Stomach (tissue), 9 donors: ENCODE results near the gene BANP. TPM values are rescaled to one million over a fixed set of nuclear protein-coding genes. Genes with fewer than 3 reads are reported as not detected.
"Not testable (repeated sequence)": the region's sequence is repeated elsewhere in the genome, so short reads cannot be mapped to it uniquely, and the experiment has no call there.

Source experiments
- DNase-seq, 2 donors: peaks; one replicate each; pipeline versions ENCODE4 v3.0.0 to v3.0.0-alpha.2; 2013 to 2019
- H3K27ac ChIP-seq, 5 donors: fragments of 200-600 bp in 4 of 5; sonication (generic) in 4 of 5; one replicate each; pipeline ENCODE4 v1.5.1; 2013 to 2019; ENCODE audit warnings: mild to moderate bottlenecking in 1 of 5, moderate library complexity in 1 of 5
- H3K27me3 ChIP-seq, 3 donors: fragments of 200-600 bp; sonication (generic); one replicate each; pipeline ENCODE4 v1.5.1; 2017 to 2019; ENCODE audit warnings: mixed run types in 1 of 3
- H3K36me3 ChIP-seq, 4 donors: fragments of 200-600 bp; sonication (generic); 1 replicate in 3 of 4; 2 replicates in 1 of 4; pipeline ENCODE4 v1.5.1; 2016 to 2019
- H3K4me1 ChIP-seq, 4 donors: fragments of 200-600 bp; sonication (generic); one replicate each; pipeline ENCODE4 v1.5.1; 2016 to 2019
- H3K4me3 ChIP-seq, 4 donors: fragments of 200-600 bp; sonication (generic) in 3 of 4; one replicate each; pipeline ENCODE4 v1.5.1; 2016 to 2019; ENCODE audit warnings: mild to moderate bottlenecking in 1 of 4
- H3K9me3 ChIP-seq, 4 donors: fragments of 200-600 bp; sonication (generic); one replicate each; pipeline ENCODE4 v1.5.1; 2016 to 2019
- EP300 ChIP-seq: sonication (generic); formaldehyde crosslinking; IDR thresholded peaks from one replicate; pipeline ENCODE4 v1.6.1; 2017; ENCODE audit warnings: antibody characterized with exemption
- POLR2A ChIP-seq, 4 donors: fragments of 450-650 bp; IDR thresholded peaks; one replicate each; pipeline ENCODE4 v1.6.1; 2016; ENCODE audit warnings: antibody characterized with exemption in 4 of 4, control low read depth in 2 of 4, mild to moderate bottlenecking in 1 of 4, moderate library complexity in 1 of 4
- POLR2AphosphoS5 ChIP-seq, 3 donors: sonication (generic); formaldehyde crosslinking; IDR thresholded peaks; one replicate each; pipeline ENCODE4 v1.6.1; 2016; ENCODE audit warnings: antibody characterized with exemption in 3 of 3
- WGBS, 5 donors: extraction: QIAGEN DNeasy Blood & Tissue Kit in 3 of 5; methylation state at CpG; one replicate each; pipeline versions ENCODE4 v1.1.5 to v1.1.7; 2013 to 2018; 5-methylcytosine and 5-hydroxymethylcytosine counted together
- intact Hi-C: fragments of 100-400 bp; cut with DNase I; formaldehyde crosslinking; loops from one replicate; pipeline ENCODE4 v1.15.1; 2023; ENCODE audit warnings: low total_unique reads
- polyA plus RNA-seq, 3 donors: library from polyadenylated mRNA; stranded (reverse); fragments of 200-250 nt; gene quantifications; one replicate each; pipeline ENCODE4 v1.2.3, GENCODE V29; 2013
- total RNA-seq, 5 donors: library from RNA; depleted of rRNA; stranded (reverse); fragments of >200 nt; gene quantifications; one replicate each; pipeline versions ENCODE4 v1.1.0 to v1.2.3, GENCODE V29; 2014 to 2016
- donor health status: healthy with polysubstance abuse.
- donor health status: Bipolar disorder and iron deficiency.
- donor health status: healthy.

Gene BANP
- total and polyA plus RNA-seq, 8 donors, result 6.0 to 144 (median 18.3) TPM

- H3K9me3 ChIP-seq, result peaks cover 0 to 26% (median 21%) of the 10 kb centered on the region in 4 donors
- H3K27me3 ChIP-seq, result peaks cover 0 to 38% (median 0%) of the 10 kb centered on the region in 3 donors
- 75 to 89% (median 88%) methylated on average over 15 to 17 of the region's 17 CpGs for whole genome bisulfite sequencing, 5 donors
- H3K4me1 ChIP-seq, intact Hi-C loops, H3K4me3 ChIP-seq, H3K27ac ChIP-seq, DNase-seq, H3K36me3 ChIP-seq: not testable (repeated sequence)
These were observed 143.0 kb downstream of the BANP start for GRCh38 chr16:88094253-88094575.

DNA sequence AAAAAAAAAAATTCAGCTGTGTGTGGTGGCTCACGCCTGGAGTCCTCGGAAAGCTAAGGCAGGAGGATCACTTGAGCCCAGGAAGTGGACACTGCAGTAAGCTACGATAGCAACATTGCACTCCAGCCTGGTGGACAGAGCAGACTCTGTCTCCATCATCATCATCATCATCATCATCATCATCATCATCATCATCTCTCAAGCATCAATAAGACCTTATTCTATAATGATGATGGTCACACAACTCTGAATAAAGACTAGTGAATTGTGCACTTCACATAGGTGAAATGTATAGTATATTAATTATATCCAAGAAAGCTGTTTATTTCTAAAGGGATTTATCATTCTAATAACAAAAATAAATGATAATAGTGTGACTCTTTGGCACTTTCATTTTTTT is 143.7 kb downstream of the BANP start:
- intact Hi-C loops, H3K27ac ChIP-seq, H3K4me3 ChIP-seq, H3K36me3 ChIP-seq, H3K4me1 ChIP-seq, DNase-seq: not testable (repeated sequence)
- Histone ChIP-seq H3K9me3 (peaks cover 0 to 26% (median 21%) of the 10 kb centered on the region in 4 donors), H3K27me3 (peaks cover 0 to 45% (median 3%) of the 10 kb centered on the region in 3 donors)
- WGBS, 5 donors, result 87 to 97% (median 91%) methylated on average over 3 of the region's 3 CpGs

DNA sequence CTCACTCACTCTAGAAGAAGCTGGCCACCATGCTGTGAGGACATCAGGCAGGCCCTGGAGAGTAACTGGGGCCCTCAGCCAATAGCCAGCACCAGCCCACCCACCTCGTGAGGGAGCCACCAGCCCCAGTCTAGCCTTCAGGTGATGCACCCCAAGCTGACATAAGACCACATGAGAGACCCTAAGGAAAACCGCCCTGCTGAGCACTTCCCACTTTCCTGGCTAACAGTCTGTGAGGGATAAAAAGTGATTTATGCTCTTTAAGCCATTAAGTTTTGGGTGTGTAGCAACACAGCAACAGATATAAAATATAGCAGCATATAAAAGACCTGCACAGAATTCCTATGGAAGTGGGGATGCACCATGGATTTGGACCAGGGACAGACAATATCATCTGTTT is 145.4 kb downstream of the BANP start:
- H3K36me3 ChIP-seq, H3K4me3 ChIP-seq, DNase-seq, intact Hi-C loops, H3K27ac ChIP-seq: not testable (repeated sequence)
- WGBS, 5 donors, result 72 to 83% (median 79%) methylated on average over 2 of the region's 2 CpGs
- Histone ChIP-seq H3K9me3 (peaks cover 0 to 26% (median 21%) of the 10 kb centered on the region in 4 donors), H3K27me3 (peaks cover 0 to 48% (median 13%) of the 10 kb centered on the region in 3 donors), H3K4me1 (peaks cover 0 to 11% (median under 1%) of the 10 kb centered on the region in 4 donors)

DNA sequence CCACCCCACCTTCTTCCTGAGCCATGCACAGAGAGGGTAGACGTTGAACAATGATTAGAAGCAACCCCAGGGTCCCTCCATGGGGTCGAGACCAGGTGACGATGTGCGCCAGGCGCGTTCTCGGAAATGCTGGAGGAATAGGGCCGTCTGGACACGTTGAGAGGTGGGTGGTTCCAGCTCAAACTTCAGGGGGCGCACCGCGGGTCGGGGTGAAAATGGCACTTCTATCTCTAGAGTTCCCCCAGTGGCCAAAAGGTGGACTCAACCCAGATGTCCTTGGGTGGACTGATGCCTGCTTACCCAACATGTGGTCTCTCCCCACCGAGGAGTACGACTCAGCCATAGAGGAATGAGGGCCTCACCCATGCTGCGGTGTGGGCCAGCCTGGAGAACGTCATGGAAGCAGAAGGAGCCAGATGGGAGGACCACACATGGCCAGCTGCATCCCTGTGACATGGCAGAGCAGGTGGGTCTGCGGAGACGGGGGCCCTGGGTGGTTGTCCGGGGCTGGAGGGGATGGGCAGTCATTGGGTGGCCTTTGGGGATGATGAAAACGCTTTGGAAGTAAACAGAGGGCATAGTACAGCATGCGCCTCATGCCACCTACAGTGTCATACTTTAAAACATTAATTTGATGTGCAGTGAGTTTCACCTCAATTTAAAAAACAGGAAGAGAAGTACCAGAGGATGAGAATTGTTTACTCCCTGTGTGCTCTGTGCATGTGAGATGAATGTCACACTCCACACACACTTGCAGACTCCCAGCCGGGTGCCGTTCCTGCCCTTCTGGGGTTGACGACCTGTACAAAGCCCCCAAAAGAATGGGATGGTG is 147.7 kb downstream of the BANP start:
- intact Hi-C loops, H3K4me1 ChIP-seq: not testable (repeated sequence)
- peaks cover 0 to 57% (median 13%) of the 10 kb centered on the region in 3 donors for H3K27me3 ChIP-seq

DNA sequence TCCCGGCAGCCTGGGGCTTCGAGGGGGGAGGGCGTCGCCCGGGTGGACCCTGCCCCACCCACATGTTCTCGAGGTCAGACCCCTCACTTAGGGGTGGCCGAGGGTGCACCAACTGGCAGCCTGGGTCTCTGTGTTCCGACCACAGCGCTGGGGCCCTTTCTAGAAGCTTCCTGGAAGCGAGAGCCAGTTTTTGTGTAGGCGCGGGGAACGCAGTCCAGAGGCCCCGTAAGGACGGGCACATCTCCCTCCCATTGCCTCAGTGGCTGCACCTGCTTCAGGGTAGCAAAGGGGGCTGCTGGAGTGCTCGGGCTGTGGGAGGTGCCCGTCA is 148.3 kb downstream of the BANP start:
- no peak overlapping the region for H3K4me3 ChIP-seq
- H3K36me3 ChIP-seq, result no peaks in the 10 kb centered on the region
- TF ChIP-seq POLR2AphosphoS5 (IDR thresholded peaks at IDR 0.05) (no peak), EP300 (no peak), POLR2A (IDR thresholded peaks at IDR 0.05) (no peak)
- DNase-seq, result no peak
- peaks cover 0 to 57% (median 13%) of the 10 kb centered on the region in 3 donors for H3K27me3 ChIP-seq
- H3K9me3 ChIP-seq, result peaks cover 0 to 26% (median 21%) of the 10 kb centered on the region in 4 donors
- H3K4me1 ChIP-seq, result peaks cover 0 to 6% (median 0%) of the 10 kb centered on the region in 4 donors
- 76 to 91% (median 79%) methylated on average over 11 to 17 of the region's 17 CpGs for WGBS, 5 donors
- intact Hi-C loops, result no loop called here
- no peak overlapping the region for H3K27ac ChIP-seq

More for the DNA sequence above, 147.7 kb downstream of the BANP start:
- H3K27ac ChIP-seq, H3K36me3 ChIP-seq, H3K4me3 ChIP-seq: not testable (repeated sequence)
- WGBS, 5 donors, result 80 to 85% (median 82%) methylated on average over 25 of the region's 25 CpGs
- peaks cover 0 to 26% (median 21%) of the 10 kb centered on the region in 4 donors for H3K9me3 ChIP-seq
- peak in 1 of 2 donors; percentile 9 for DNase-seq

- H3K4me3 ChIP-seq, H3K36me3 ChIP-seq, H3K27ac ChIP-seq, intact Hi-C loops, H3K4me1 ChIP-seq, DNase-seq: not testable (repeated sequence)
- WGBS, 5 donors, result 85 to 88% (median 86%) methylated on average over 14 of the region's 14 CpGs
- Histone ChIP-seq H3K27me3 (peaks cover 0 to 57% (median 13%) of the 10 kb centered on the region in 3 donors), H3K9me3 (peaks cover 0 to 26% (median 21%) of the 10 kb centered on the region in 4 donors)
These were observed 148.7 kb downstream of the BANP start for GRCh38 chr16:88099956-88100355.

GRCh38 chr16:88100801-88101622 is 149.8 kb downstream of the BANP start:
- 16 to 33% (median 23%) methylated on average over 30 to 39 of the region's 40 CpGs for WGBS, 5 donors
- H3K36me3 ChIP-seq, DNase-seq, H3K4me3 ChIP-seq, H3K27ac ChIP-seq, H3K4me1 ChIP-seq, intact Hi-C loops: not testable (repeated sequence)
- Histone ChIP-seq H3K27me3 (peaks cover 0 to 57% (median 13%) of the 10 kb centered on the region in 3 donors), H3K9me3 (peaks cover 0 to 22% (median 16%) of the 10 kb centered on the region in 4 donors)

DNA sequence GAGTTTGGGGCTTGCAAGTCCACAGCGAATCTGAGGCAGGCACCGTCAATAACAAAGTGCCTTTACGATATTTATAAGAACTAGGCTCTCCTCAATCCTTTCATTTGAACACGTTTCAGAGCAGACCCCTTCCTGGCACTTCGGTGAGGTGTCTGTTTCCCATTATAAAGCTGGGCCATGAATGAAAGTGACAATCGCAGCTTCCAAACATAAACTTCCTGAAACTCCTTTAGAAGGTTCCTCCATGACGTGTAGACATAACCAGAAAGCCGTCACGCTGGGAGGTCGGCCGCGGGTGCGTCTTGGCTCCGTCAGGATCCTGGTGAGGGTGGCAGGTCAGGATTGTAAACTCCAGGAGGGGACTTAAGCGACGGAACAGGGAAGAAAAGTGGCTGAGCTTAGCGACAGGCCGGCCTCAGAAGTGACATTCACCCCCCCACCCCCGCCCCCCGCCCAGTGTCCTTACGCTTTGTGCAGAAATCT is 150.4 kb downstream of the BANP start:
- H3K36me3 ChIP-seq, H3K4me1 ChIP-seq, H3K27ac ChIP-seq, DNase-seq, intact Hi-C loops, H3K4me3 ChIP-seq: not testable (repeated sequence)
- Histone ChIP-seq H3K27me3 (peaks cover 0 to 57% (median 13%) of the 10 kb centered on the region in 3 donors), H3K9me3 (peaks cover 0 to 15% (median 11%) of the 10 kb centered on the region in 4 donors)
- 25 to 49% (median 42%) methylated on average over 21 of the region's 21 CpGs for WGBS, 5 donors
